Measurements from ENCODE around the gene RBM28. TPM values are rescaled to one million over a fixed set of nuclear protein-coding genes. Genes with fewer than 3 reads are reported as not detected.
A peak's percentile ranks its signal among the peaks of the same experiment; 100 is the strongest.

The RBM28 gene
- total and polyA plus RNA-seq, 7 donors, result 22.8 to 45.0 (median 28.8) TPM

GRCh38 chr7:128274884-128275603 is 68.7 kb downstream of the RBM28 start:
- intact Hi-C loops (cut with DNase I), result no loop called here

GRCh38 chr7:128274246-128274883 is 69.3 kb downstream of the RBM28 start:
- H3K27me3 ChIP-seq (ENCODE audit: insufficient read depth in 3 of 3, low read length in 2 of 3), result peaks cover 0 to 26% (median 14%) of the 10 kb centered on the region in 3 donors
- DNase-seq (no peak), ATAC-seq (no peak)
- H3K27ac ChIP-seq, result no peak overlapping the region
- 78 to 87% (median 86%) methylated on average over 4 of the region's 4 CpGs for WGBS, 3 donors
- intact Hi-C loops (cut with DNase I), result no loop called here
- no peak for TF ChIP-seq CTCF (IDR thresholded peaks at IDR 0.05)
- H3K9me3 ChIP-seq, result no peaks in the 10 kb centered on the region
- H3K4me3 ChIP-seq, result no peak overlapping the region
- H3K36me3 ChIP-seq (ENCODE audit: insufficient read depth in 1 of 2, low read depth in 1 of 2), result no peaks in the 10 kb centered on the region
- H3K4me1 ChIP-seq, result no peaks in the 10 kb centered on the region

More at GRCh38 chr7:128274884-128275603, 68.7 kb downstream of the RBM28 start:
- Histone ChIP-seq H3K9me3 (peaks cover 3% of the 10 kb centered on the region), H3K4me1 (no peaks in the 10 kb centered on the region), H3K27me3 (ENCODE audit: insufficient read depth in 3 of 3, low read length in 2 of 3) (peaks cover 0 to 21% (median 14%) of the 10 kb centered on the region in 3 donors), H3K4me3 (no peak overlapping the region), H3K27ac (no peak overlapping the region), H3K36me3 (ENCODE audit: insufficient read depth in 1 of 2, low read depth in 1 of 2) (no peaks in the 10 kb centered on the region)
- WGBS, 3 donors, result 58 to 64% (median 62%) methylated on average over 3 of the region's 3 CpGs
- no peak for TF ChIP-seq CTCF (IDR thresholded peaks at IDR 0.05)
- no peak for ATAC-seq
- DNase-seq, result no peak

- H3K27me3 ChIP-seq (ENCODE audit: insufficient read depth in 3 of 3, low read length in 2 of 3), result peaks cover 0 to 50% (median 14%) of the 10 kb centered on the region in 3 donors
- no peaks in the 10 kb centered on the region for H3K4me1 ChIP-seq
- DNase-seq (no peak), ATAC-seq (no peak)
- WGBS, 3 donors, result 38 to 49% (median 44%) methylated on average over 28 to 30 of the region's 30 CpGs
- TF ChIP-seq CTCF (IDR thresholded peaks at IDR 0.05), result no peak
- H3K9me3 ChIP-seq, result no peaks in the 10 kb centered on the region
- H3K4me3 ChIP-seq, result peak overlapping the region; percentile 46
- no peaks in the 10 kb centered on the region for H3K36me3 ChIP-seq (ENCODE audit: insufficient read depth in 1 of 2, low read depth in 1 of 2)
- H3K27ac ChIP-seq, result no peak overlapping the region
- intact Hi-C loops (cut with DNase I), result no loop called here
These were observed 71.7 kb downstream of the RBM28 start for GRCh38 chr7:128271942-128272481.

GRCh38 chr7:128271471-128271941 is 72.2 kb downstream of the RBM28 start:
- TF ChIP-seq CTCF (IDR thresholded peaks at IDR 0.05), result no peak
- H3K9me3 ChIP-seq, result no peaks in the 10 kb centered on the region
- DNase-seq (no peak), ATAC-seq (peak; percentile 15 to 47 (median 30))
- H3K36me3 ChIP-seq (ENCODE audit: insufficient read depth in 1 of 2, low read depth in 1 of 2), result no peaks in the 10 kb centered on the region
- H3K4me1 ChIP-seq, result no peaks in the 10 kb centered on the region
- 1 to 3% (median 3%) methylated on average over 32 to 37 of the region's 37 CpGs for WGBS, 3 donors
- H3K27me3 ChIP-seq (ENCODE audit: insufficient read depth in 3 of 3, low read length in 2 of 3), result peaks cover 0 to 50% (median 14%) of the 10 kb centered on the region in 3 donors
- H3K4me3 ChIP-seq, result peak overlapping the region; percentile 46
- intact Hi-C loops (cut with DNase I), result no loop called here
- H3K27ac ChIP-seq, result no peak overlapping the region
